Liver (tissue), 3 donors: ENCODE measurements around the gene IGF2R.

Experiments
- ATF3 ChIP-seq: IDR thresholded peaks from 2 replicates; pipeline ENCODE4 v1.6.1; 2016; ENCODE audit warnings: antibody characterized with exemption
- CTCF ChIP-seq: fragments of 150-350 bp; IDR thresholded peaks from 2 replicates; pipeline ENCODE4 v1.5.1; 2017; ENCODE audit warnings: improper control_type of control experiment, low read depth, low read length; ENCODE audit not compliant: missing input control
- FOXA1 ChIP-seq: IDR thresholded peaks from 2 replicates; pipeline ENCODE4 v1.6.1; 2016; ENCODE audit warnings: antibody characterized with exemption
- JUND ChIP-seq, 2 donors: IDR thresholded peaks; 2 replicates each; pipeline ENCODE4 v1.6.1; 2016; ENCODE audit warnings: antibody characterized with exemption in 2 of 2
- MAX ChIP-seq: IDR thresholded peaks from 2 replicates; pipeline ENCODE4 v1.6.1; 2016; ENCODE audit warnings: antibody characterized with exemption
- RAD21 ChIP-seq, 2 donors: IDR thresholded peaks; 2 replicates each; pipeline ENCODE4 v1.6.1; 2016; ENCODE audit warnings: antibody characterized with exemption in 2 of 2, mild to moderate bottlenecking in 2 of 2
- REST ChIP-seq: IDR thresholded peaks from 2 replicates; pipeline ENCODE4 v1.6.1; 2016; ENCODE audit warnings: antibody characterized with exemption, mild to moderate bottlenecking
- SP1 ChIP-seq: IDR thresholded peaks from 2 replicates; pipeline ENCODE4 v1.6.1; 2018; ENCODE audit warnings: antibody characterized with exemption, mild to moderate bottlenecking
- TAF1 ChIP-seq: conservative IDR thresholded peaks from 2 replicates; pipeline ENCODE4 v1.6.1; 2016; ENCODE audit warnings: antibody characterized with exemption, mild to moderate bottlenecking
- YY1 ChIP-seq: IDR thresholded peaks from 2 replicates; pipeline ENCODE4 v1.6.1; 2016; ENCODE audit warnings: antibody characterized with exemption, mild to moderate bottlenecking
- ZBTB33 ChIP-seq: IDR thresholded peaks from 2 replicates; pipeline ENCODE4 v1.6.1; 2016; ENCODE audit warnings: antibody characterized with exemption
- donor health status: healthy.
- donor health status: healthy.

GRCh38 chr6:160124007-160124406, 155.1 kb downstream of the IGF2R start:
- no peak for TF ChIP-seq CTCF
- TF ChIP-seq YY1: no peak
- TF ChIP-seq TAF1: peak; percentile 38
- TF ChIP-seq FOXA1: no peak
- peak in 1 of 2 donors; percentile 45 for TF ChIP-seq JUND (IDR thresholded peaks at IDR 0.05)
- peak; percentile 84 for TF ChIP-seq REST
- TF ChIP-seq ZBTB33: no peak
- TF ChIP-seq ATF3: no peak
- peak; percentile 43 for TF ChIP-seq MAX
- no peak for TF ChIP-seq RAD21 (IDR thresholded peaks at IDR 0.05)
- peak; percentile 67 for TF ChIP-seq SP1
